DOHH2 (cell line): Measurements from ENCODE around the gene MROH7.

Experiments used
- H3F3A ChIP-seq: fragments of 200-600 bp; sonication (generic), shearing (Covaris generic); 2 replicates; pipeline ENCODE4 v1.6.0; 2016; ENCODE audit warnings: antibody characterized with exemption, mild to moderate bottlenecking; ENCODE audit not compliant: control insufficient read depth, insufficient read depth
- H3K27ac ChIP-seq: fragments of 200-600 bp; sonication (generic); 2 replicates; pipeline ENCODE4 v1.5.1; 2014; ENCODE audit warnings: low read depth, mild to moderate bottlenecking, low read length, moderate library complexity
- H3K27me3 ChIP-seq: fragments of 200-600 bp; sonication (generic); 2 replicates; pipeline ENCODE4 v1.6.1; 2014; ENCODE audit warnings: mild to moderate bottlenecking, low read length, mixed read lengths; ENCODE audit not compliant: control insufficient read depth
- H3K36me3 ChIP-seq: fragments of 200-600 bp; sonication (generic); 2 replicates; pipeline ENCODE4 v1.6.1; 2014; ENCODE audit warnings: mild to moderate bottlenecking, low read length, moderate library complexity, mixed read lengths; ENCODE audit not compliant: control insufficient read depth
- H3K4me1 ChIP-seq: fragments of 200-600 bp; sonication (generic); 2 replicates; pipeline ENCODE4 v1.6.1; 2014; ENCODE audit warnings: mild to moderate bottlenecking, low read length, mixed read lengths; ENCODE audit not compliant: control insufficient read depth
- H3K4me2 ChIP-seq: fragments of 200-600 bp; sonication (generic); 2 replicates; pipeline ENCODE4 v1.6.0; 2014; ENCODE audit warnings: mild to moderate bottlenecking, low read length, moderate library complexity
- H3K4me3 ChIP-seq: fragments of 200-600 bp; sonication (generic); 2 replicates; pipeline ENCODE4 v1.5.1; 2014; ENCODE audit warnings: mild to moderate bottlenecking, low read length, mixed read lengths
- H3K79me2 ChIP-seq: fragments of 200-600 bp; sonication (generic); 2 replicates; pipeline ENCODE4 v1.6.1; 2014; ENCODE audit warnings: mild to moderate bottlenecking, low read length, mixed read lengths; ENCODE audit not compliant: control insufficient read depth
- H3K9me2 ChIP-seq: fragments of 200-600 bp; sonication (generic); replicated peaks from 2 replicates; pipeline ENCODE4 v1.6.1; 2014; ENCODE audit warnings: mild to moderate bottlenecking, low read length, mixed read lengths; ENCODE audit not compliant: control insufficient read depth
- H3K9me3 ChIP-seq: fragments of 200-600 bp; sonication (generic); 2 replicates; pipeline ENCODE4 v1.6.1; 2014; ENCODE audit warnings: antibody characterized with exemption, low read length, mixed read lengths; ENCODE audit not compliant: control insufficient read depth, insufficient read depth
- H4K20me1 ChIP-seq: fragments of 200-600 bp; sonication (generic); 2 replicates; pipeline ENCODE4 v1.6.0; 2014; ENCODE audit warnings: low read depth, mild to moderate bottlenecking, antibody characterized with exemption, low read length, moderate library complexity; ENCODE audit not compliant: control insufficient read depth, insufficient read depth
- CTCF ChIP-seq: fragments of 200-600 bp; sonication (generic); IDR thresholded peaks from one replicate; pipeline ENCODE4 v1.5.1; 2014; ENCODE audit warnings: antibody characterized with exemption, mild to moderate bottlenecking, low read depth, low read length; ENCODE audit not compliant: poor library complexity, severe bottlenecking
- EZH2phosphoT487 ChIP-seq: fragments of 200-600 bp; sonication (generic); IDR thresholded peaks from 2 replicates; pipeline ENCODE4 v1.6.1; 2017; ENCODE audit warnings: borderline replicate concordance, mild to moderate bottlenecking, antibody characterized with exemption, low read length, moderate library complexity, mixed read lengths

The MROH7 gene

GRCh38 chr1:54724771-54725170 is 83.2 kb downstream of the MROH7 start:
- Histone ChIP-seq H3K4me3 (no peak overlapping the region), H4K20me1 (peaks cover 9% of the 10 kb centered on the region; the same call in 1 of the 2 replicates), H3K27me3 (no peaks in the 10 kb centered on the region), H3K4me2 (no peak overlapping the region), H3K36me3 (peaks cover 93% of the 10 kb centered on the region), H3F3A (no peaks in the 10 kb centered on the region), H3K9me2 (no peaks in the 10 kb centered on the region), H3K4me1 (no peaks in the 10 kb centered on the region), H3K9me3 (no peaks in the 10 kb centered on the region), H3K79me2 (no peaks in the 10 kb centered on the region), H3K27ac (no peak overlapping the region)
- TF ChIP-seq EZH2phosphoT487 (no peak), CTCF (no peak)

GRCh38 chr1:54728027-54728426 is 86.4 kb downstream of the MROH7 start:
- Histone ChIP-seq H3K9me3 (no peaks in the 10 kb centered on the region), H3K36me3 (peaks cover 84% of the 10 kb centered on the region), H3K4me1 (no peaks in the 10 kb centered on the region), H3K4me2 (no peak overlapping the region), H3K79me2 (no peaks in the 10 kb centered on the region), H3K27ac (no peak overlapping the region), H3K27me3 (no peaks in the 10 kb centered on the region), H3F3A (no peaks in the 10 kb centered on the region), H4K20me1 (peaks cover 3% of the 10 kb centered on the region; the same call in 1 of the 2 replicates), H3K4me3 (no peak overlapping the region), H3K9me2 (no peaks in the 10 kb centered on the region)
- TF ChIP-seq CTCF (no peak), EZH2phosphoT487 (no peak)

GRCh38 chr1:54736685-54737084 is 95.1 kb downstream of the MROH7 start:
- no peaks in the 10 kb centered on the region for H3K79me2 ChIP-seq
- no peaks in the 10 kb centered on the region for H3K9me3 ChIP-seq
- H3K9me2 ChIP-seq, result no peaks in the 10 kb centered on the region
- H4K20me1 ChIP-seq, result no peaks in the 10 kb centered on the region
- TF ChIP-seq CTCF, result no peak
- TF ChIP-seq EZH2phosphoT487, result no peak
- peaks cover 57% of the 10 kb centered on the region for H3K36me3 ChIP-seq
- no peak overlapping the region for H3K27ac ChIP-seq
- H3K4me2 ChIP-seq, result no peak overlapping the region
- no peak overlapping the region for H3K4me3 ChIP-seq
- H3K27me3 ChIP-seq, result no peaks in the 10 kb centered on the region
- H3F3A ChIP-seq, result no peaks in the 10 kb centered on the region
- no peaks in the 10 kb centered on the region for H3K4me1 ChIP-seq
